ENCODE data around the gene UBAP1. TPM values are rescaled to one million over a fixed set of nuclear protein-coding genes. Genes with fewer than 3 reads are reported as not detected.
A peak's percentile ranks its signal among the peaks of the same experiment; 100 is the strongest.
"Not testable (repeated sequence)": the region's sequence is repeated elsewhere in the genome, so short reads cannot be mapped to it uniquely, and the experiment has no call there.

Gene UBAP1
- total and polyA plus RNA-seq, 2 experiments from 2014 or later, result 17.4 to 20.7 TPM

- not testable (repeated sequence) for H3K4me1 Mint-ChIP-seq; H3K36me3 ChIP-seq (ENCODE audit: insufficient read depth); H3K27me3 ChIP-seq (ENCODE audit: insufficient read depth); H3F3A ChIP-seq (replicated peaks; ENCODE audit: low read depth); H3K27ac Mint-ChIP-seq; H3K27me3 Mint-ChIP-seq (ENCODE audit: insufficient read depth, low read depth, poor library complexity); H3K4me2 ChIP-seq; H3K4me3 Mint-ChIP-seq; ATAC-seq; DNase-seq (ENCODE audit: low spot score); H3K9me2 ChIP-seq (ENCODE audit: insufficient read depth); H2AFZ ChIP-seq; H3K4me3 ChIP-seq; H3K9me3 Mint-ChIP-seq; H3K4me1 ChIP-seq (ENCODE audit: insufficient read depth); H3K36me3 Mint-ChIP-seq (ENCODE audit: low read depth); H4K20me1 ChIP-seq (replicated peaks; ENCODE audit: insufficient read depth)
- peaks cover 30% of the 10 kb centered on the region; the same call in 1 of the 2 replicates for H3K79me2 ChIP-seq (replicated peaks; ENCODE audit: insufficient read depth)
- 0 out of 2 replicates have a peak overlapping the region, but pooled peaks have one; percentile 69 for H3K27ac ChIP-seq (ENCODE audit: low read depth)
Measured at GRCh38 chr9:34217015-34217414, 38.2 kb downstream of the UBAP1 start.

GRCh38 chr9:34218446-34218845 is 39.6 kb downstream of the UBAP1 start:
- Mint-ChIP-seq H3K4me3 (no peak overlapping the region), H3K27me3 (ENCODE audit: insufficient read depth, low read depth, poor library complexity) (peaks cover 5% of the 10 kb centered on the region), H3K4me1 (no peaks in the 10 kb centered on the region), H3K36me3 (ENCODE audit: low read depth) (no peaks in the 10 kb centered on the region; the same call in 1 of the 3 replicates), H3K27ac (no peak overlapping the region; the same call in 1 of the 2 replicates), H3K9me3 (no peaks in the 10 kb centered on the region)
- peaks cover 4% of the 10 kb centered on the region; the same call in 1 of the 2 replicates for H4K20me1 ChIP-seq (replicated peaks; ENCODE audit: insufficient read depth)
- H3K36me3 ChIP-seq (ENCODE audit: insufficient read depth), result no peaks in the 10 kb centered on the region
- no peak overlapping the region for H2AFZ ChIP-seq
- H3K4me1 ChIP-seq (ENCODE audit: insufficient read depth), result no peaks in the 10 kb centered on the region
- no peaks in the 10 kb centered on the region for H3K9me2 ChIP-seq (ENCODE audit: insufficient read depth)
- ATAC-seq (peak; percentile 71), DNase-seq (ENCODE audit: low spot score) (peak; percentile 41)
- H3K79me2 ChIP-seq (replicated peaks; ENCODE audit: insufficient read depth), result peaks cover 30% of the 10 kb centered on the region; the same call in 1 of the 2 replicates
- 0 out of 2 replicates have a peak overlapping the region, but pooled peaks have one; percentile 78 for H3K27ac ChIP-seq (ENCODE audit: low read depth)
- no peak overlapping the region for H3K4me3 ChIP-seq
- H3K27me3 ChIP-seq (ENCODE audit: insufficient read depth), result no peaks in the 10 kb centered on the region
- H3K4me2 ChIP-seq, result no peak overlapping the region
- H3F3A ChIP-seq (replicated peaks; ENCODE audit: low read depth), result no peaks in the 10 kb centered on the region
- TF ChIP-seq ZNF331 (CRISPR knock-in tag; IDR thresholded peaks at IDR 0.05; ENCODE audit: low read depth) (no peak), JUNB (IDR thresholded peaks at IDR 0.05; ENCODE audit: unreplicated experiment) (no peak), NANOG (IDR thresholded peaks at IDR 0.05; ENCODE audit: borderline replicate concordance) (no peak), REST (IDR thresholded peaks at IDR 0.05; ENCODE audit: unreplicated experiment) (no peak), EZH2 (IDR thresholded peaks at IDR 0.05; ENCODE audit: low read depth, unreplicated experiment) (no peak), ZNF114 (CRISPR knock-in tag; IDR thresholded peaks at IDR 0.05) (no peak), ZNF462 (CRISPR knock-in tag; IDR thresholded peaks at IDR 0.05) (no peak), CTCF (conservative IDR thresholded peaks at IDR 0.05; ENCODE audit: low read depth in 2 of 2) (no peak), CREB1 (CRISPR knock-in tag; IDR thresholded peaks at IDR 0.05; ENCODE audit: low read depth) (no peak)
